KMS-11 (cell line): Measurements from ENCODE around the gene SYT13.

Source experiments
- H2AFZ ChIP-seq: fragments of 200-600 bp; sonication (generic); 2 replicates; pipeline ENCODE4 v1.6.1; 2016; ENCODE audit warnings: antibody characterized with exemption, mixed run types, low read depth
- H3K27ac ChIP-seq: fragments of 200-600 bp; sonication (generic); 2 replicates; pipeline ENCODE4 v1.6.1; 2016; ENCODE audit warnings: mild to moderate bottlenecking, mixed run types
- H3K27me3 ChIP-seq: fragments of 200-600 bp; sonication (generic); 2 replicates; pipeline ENCODE4 v1.6.1; 2017; ENCODE audit warnings: mild to moderate bottlenecking, low read depth, mixed run types, moderate library complexity; ENCODE audit not compliant: insufficient read depth
- H3K36me3 ChIP-seq: fragments of 200-600 bp; sonication (generic); 2 replicates; pipeline ENCODE4 v1.6.1; 2017; ENCODE audit warnings: mild to moderate bottlenecking, mixed run types; ENCODE audit not compliant: insufficient read depth
- H3K4me1 ChIP-seq: fragments of 200-600 bp; sonication (generic); 2 replicates; pipeline ENCODE4 v1.6.1; 2016; ENCODE audit warnings: mild to moderate bottlenecking, low read depth, mixed run types; ENCODE audit not compliant: poor library complexity, severe bottlenecking
- H3K4me2 ChIP-seq: fragments of 200-600 bp; sonication (generic); 2 replicates; pipeline ENCODE4 v1.7.0; 2016; ENCODE audit warnings: mild to moderate bottlenecking, mixed run types
- H3K4me3 ChIP-seq: fragments of 200-600 bp; sonication (generic); IDR thresholded peaks from 2 replicates; pipeline ENCODE4 v1.6.1; 2017; ENCODE audit warnings: low read depth, low read length, mixed read lengths; ENCODE audit not compliant: insufficient read depth
- H3K79me2 ChIP-seq: fragments of 200-600 bp; sonication (generic); 2 replicates; pipeline ENCODE4 v1.6.1; 2016; ENCODE audit warnings: low read depth, mixed run types; ENCODE audit not compliant: insufficient read depth
- H3K9ac ChIP-seq: fragments of 200-600 bp; sonication (generic); 2 replicates; pipeline ENCODE4 v1.6.1; 2016; ENCODE audit warnings: mild to moderate bottlenecking, mixed run types
- H4K20me1 ChIP-seq: fragments of 200-600 bp; sonication (generic); 2 replicates; pipeline ENCODE4 v1.6.1; 2016; ENCODE audit warnings: mild to moderate bottlenecking, mixed run types; ENCODE audit not compliant: insufficient read depth
- CTCF ChIP-seq: fragments of 200-600 bp; sonication (generic); conservative IDR thresholded peaks from 2 replicates; pipeline ENCODE4 v1.6.1; 2017; ENCODE audit warnings: low read depth, mild to moderate bottlenecking, antibody characterized with exemption, low read length, moderate library complexity, mixed read lengths

SYT13 gene

GRCh38 chr11:45247433-45247832, 38.7 kb downstream of the SYT13 start:
- H3K27ac ChIP-seq = no peak overlapping the region
- H3K27me3 ChIP-seq = no peaks in the 10 kb centered on the region
- H3K4me1 ChIP-seq = no peaks in the 10 kb centered on the region
- H3K4me2 ChIP-seq = no peak overlapping the region
- no peak overlapping the region for H3K4me3 ChIP-seq
- H2AFZ ChIP-seq = no peak overlapping the region
- H3K9ac ChIP-seq = no peak overlapping the region
- H3K79me2 ChIP-seq = no peaks in the 10 kb centered on the region
- no peak for TF ChIP-seq CTCF
- no peaks in the 10 kb centered on the region for H4K20me1 ChIP-seq
- no peaks in the 10 kb centered on the region for H3K36me3 ChIP-seq

- Histone ChIP-seq H3K27ac (no peak overlapping the region), H3K4me2 (no peak overlapping the region), H2AFZ (no peak overlapping the region), H3K27me3 (no peaks in the 10 kb centered on the region), H4K20me1 (no peaks in the 10 kb centered on the region), H3K4me1 (no peaks in the 10 kb centered on the region), H3K36me3 (no peaks in the 10 kb centered on the region), H3K4me3 (no peak overlapping the region), H3K79me2 (no peaks in the 10 kb centered on the region), H3K9ac (no peak overlapping the region)
- TF ChIP-seq CTCF = no peak
Observed at GRCh38 chr11:45246241-45246640, 39.9 kb downstream of the SYT13 start.

- no peak overlapping the region for H2AFZ ChIP-seq
- H3K79me2 ChIP-seq = no peaks in the 10 kb centered on the region
- H3K9ac ChIP-seq = no peak overlapping the region
- TF ChIP-seq CTCF = no peak
- H4K20me1 ChIP-seq = no peaks in the 10 kb centered on the region
- no peak overlapping the region for H3K27ac ChIP-seq
- no peak overlapping the region for H3K4me2 ChIP-seq
- H3K36me3 ChIP-seq = no peaks in the 10 kb centered on the region
- H3K4me1 ChIP-seq = no peaks in the 10 kb centered on the region
- no peak overlapping the region for H3K4me3 ChIP-seq
- no peaks in the 10 kb centered on the region for H3K27me3 ChIP-seq
Observed at GRCh38 chr11:45245218-45246045, 40.7 kb downstream of the SYT13 start.

GRCh38 chr11:45243967-45244366, 42.2 kb downstream of the SYT13 start:
- no peak overlapping the region for H3K4me2 ChIP-seq
- no peaks in the 10 kb centered on the region for H3K79me2 ChIP-seq
- H3K9ac ChIP-seq = no peak overlapping the region
- H3K36me3 ChIP-seq = no peaks in the 10 kb centered on the region
- H3K4me3 ChIP-seq = no peak overlapping the region
- no peaks in the 10 kb centered on the region for H3K27me3 ChIP-seq
- no peak for TF ChIP-seq CTCF
- H4K20me1 ChIP-seq = no peaks in the 10 kb centered on the region
- no peak overlapping the region for H3K27ac ChIP-seq
- no peak overlapping the region for H2AFZ ChIP-seq
- H3K4me1 ChIP-seq = no peaks in the 10 kb centered on the region
